Measurements from ENCODE around the gene GSTO1.
"Not testable (repeated sequence)": the region's sequence is repeated elsewhere in the genome, so short reads cannot be mapped to it uniquely, and the experiment has no call there.

Gene GSTO1

GRCh38 chr10:104242545-104242944 lies 12.1 kb upstream of the GSTO1 start:
- TF ChIP-seq ESRRG (CRISPR knock-in tag; IDR thresholded peaks at IDR 0.05), result no peak
- no peak for TF ChIP-seq ZNF70 (CRISPR knock-in tag; IDR thresholded peaks at IDR 0.05)
- TF ChIP-seq ZNF8 (CRISPR knock-in tag; IDR thresholded peaks at IDR 0.05), result no peak
- no peak for TF ChIP-seq ZFP3 (CRISPR knock-in tag; IDR thresholded peaks at IDR 0.05)
- no peak for TF ChIP-seq BACH2 (CRISPR knock-in tag; IDR thresholded peaks at IDR 0.05; ENCODE audit: borderline replicate concordance)
- TF ChIP-seq GLIS3 (CRISPR knock-in tag; IDR thresholded peaks at IDR 0.05), result no peak
- TF ChIP-seq SNAI2 (CRISPR knock-in tag; IDR thresholded peaks at IDR 0.05), result no peak
- no peak for TF ChIP-seq ARNTL (CRISPR knock-in tag; IDR thresholded peaks at IDR 0.05; ENCODE audit: borderline replicate concordance, low read depth)
- TF ChIP-seq ZNF565 (CRISPR knock-in tag; conservative IDR thresholded peaks at IDR 0.05; ENCODE audit: low read depth), result no peak
- no peak for TF ChIP-seq CSRNP3 (CRISPR knock-in tag; IDR thresholded peaks at IDR 0.05)
- TF ChIP-seq TOX (CRISPR knock-in tag; IDR thresholded peaks at IDR 0.05; ENCODE audit: borderline replicate concordance), result no peak
- TF ChIP-seq ZC3H10 (CRISPR knock-in tag; IDR thresholded peaks at IDR 0.05), result no peak
- TF ChIP-seq RARB (CRISPR knock-in tag; IDR thresholded peaks at IDR 0.05), result no peak
- ATAC-seq, result no peak

- ATAC-seq, result not testable (repeated sequence)
Measured at GRCh38 chr10:104243009-104243408, 11.7 kb upstream of the GSTO1 start.

DNA sequence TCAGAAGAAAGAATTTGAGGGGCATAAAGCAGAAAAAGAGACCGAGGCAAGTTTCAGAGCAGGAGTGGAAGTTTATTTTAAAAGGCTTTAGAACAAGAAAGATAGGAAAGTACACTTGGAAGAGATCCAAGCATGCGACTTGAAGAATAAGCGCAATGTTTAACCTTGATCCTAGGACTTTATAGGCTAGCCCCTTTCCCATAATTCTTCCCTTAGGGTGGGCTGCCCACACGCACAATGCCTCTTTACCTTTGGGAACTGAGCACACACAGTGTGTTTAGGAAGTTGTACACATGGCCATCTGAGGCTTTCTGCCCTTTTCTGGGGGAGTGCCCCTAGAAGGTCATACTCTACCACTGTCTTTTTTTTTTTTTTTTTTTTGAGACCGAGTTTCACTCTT lies 11.2 kb upstream of the GSTO1 start:
- no peak for ATAC-seq

More for the DNA sequence above, 11.2 kb upstream of the GSTO1 start:
- TF ChIP-seq, protein P1, sequence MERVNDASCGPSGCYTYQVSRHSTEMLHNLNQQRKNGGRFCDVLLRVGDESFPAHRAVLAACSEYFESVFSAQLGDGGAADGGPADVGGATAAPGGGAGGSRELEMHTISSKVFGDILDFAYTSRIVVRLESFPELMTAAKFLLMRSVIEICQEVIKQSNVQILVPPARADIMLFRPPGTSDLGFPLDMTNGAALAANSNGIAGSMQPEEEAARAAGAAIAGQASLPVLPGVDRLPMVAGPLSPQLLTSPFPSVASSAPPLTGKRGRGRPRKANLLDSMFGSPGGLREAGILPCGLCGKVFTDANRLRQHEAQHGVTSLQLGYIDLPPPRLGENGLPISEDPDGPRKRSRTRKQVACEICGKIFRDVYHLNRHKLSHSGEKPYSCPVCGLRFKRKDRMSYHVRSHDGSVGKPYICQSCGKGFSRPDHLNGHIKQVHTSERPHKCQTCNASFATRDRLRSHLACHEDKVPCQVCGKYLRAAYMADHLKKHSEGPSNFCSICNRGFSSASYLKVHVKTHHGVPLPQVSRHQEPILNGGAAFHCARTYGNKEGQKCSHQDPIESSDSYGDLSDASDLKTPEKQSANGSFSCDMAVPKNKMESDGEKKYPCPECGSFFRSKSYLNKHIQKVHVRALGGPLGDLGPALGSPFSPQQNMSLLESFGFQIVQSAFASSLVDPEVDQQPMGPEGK (CRISPR knock-in tag; IDR thresholded peaks at IDR 0.05; ENCODE audit: borderline replicate concordance), result no peak
- TF ChIP-seq ZNF70 (CRISPR knock-in tag; IDR thresholded peaks at IDR 0.05) (no peak), RARB (CRISPR knock-in tag; IDR thresholded peaks at IDR 0.05) (no peak), ZC3H10 (CRISPR knock-in tag; IDR thresholded peaks at IDR 0.05) (no peak), ZNF565 (CRISPR knock-in tag; conservative IDR thresholded peaks at IDR 0.05; ENCODE audit: low read depth) (no peak), ARNTL (CRISPR knock-in tag; IDR thresholded peaks at IDR 0.05; ENCODE audit: borderline replicate concordance, low read depth) (no peak), BACH2 (CRISPR knock-in tag; IDR thresholded peaks at IDR 0.05; ENCODE audit: borderline replicate concordance) (no peak), TOX (CRISPR knock-in tag; IDR thresholded peaks at IDR 0.05; ENCODE audit: borderline replicate concordance) (no peak), PPARA (CRISPR knock-in tag; IDR thresholded peaks at IDR 0.05; ENCODE audit: borderline replicate concordance) (no peak), CSDC2 (CRISPR knock-in tag; IDR thresholded peaks at IDR 0.05) (no peak), CSRNP3 (CRISPR knock-in tag; IDR thresholded peaks at IDR 0.05) (no peak), ZNF8 (CRISPR knock-in tag; IDR thresholded peaks at IDR 0.05) (no peak), ESRRG (CRISPR knock-in tag; IDR thresholded peaks at IDR 0.05) (no peak), ZFP30 (CRISPR knock-in tag; IDR thresholded peaks at IDR 0.05) (no peak), SNAI2 (CRISPR knock-in tag; IDR thresholded peaks at IDR 0.05) (no peak), TCF4 (CRISPR knock-in tag; IDR thresholded peaks at IDR 0.05; ENCODE audit: borderline replicate concordance) (no peak), GLIS3 (CRISPR knock-in tag; IDR thresholded peaks at IDR 0.05) (no peak)
- TF ChIP-seq, protein P2, sequence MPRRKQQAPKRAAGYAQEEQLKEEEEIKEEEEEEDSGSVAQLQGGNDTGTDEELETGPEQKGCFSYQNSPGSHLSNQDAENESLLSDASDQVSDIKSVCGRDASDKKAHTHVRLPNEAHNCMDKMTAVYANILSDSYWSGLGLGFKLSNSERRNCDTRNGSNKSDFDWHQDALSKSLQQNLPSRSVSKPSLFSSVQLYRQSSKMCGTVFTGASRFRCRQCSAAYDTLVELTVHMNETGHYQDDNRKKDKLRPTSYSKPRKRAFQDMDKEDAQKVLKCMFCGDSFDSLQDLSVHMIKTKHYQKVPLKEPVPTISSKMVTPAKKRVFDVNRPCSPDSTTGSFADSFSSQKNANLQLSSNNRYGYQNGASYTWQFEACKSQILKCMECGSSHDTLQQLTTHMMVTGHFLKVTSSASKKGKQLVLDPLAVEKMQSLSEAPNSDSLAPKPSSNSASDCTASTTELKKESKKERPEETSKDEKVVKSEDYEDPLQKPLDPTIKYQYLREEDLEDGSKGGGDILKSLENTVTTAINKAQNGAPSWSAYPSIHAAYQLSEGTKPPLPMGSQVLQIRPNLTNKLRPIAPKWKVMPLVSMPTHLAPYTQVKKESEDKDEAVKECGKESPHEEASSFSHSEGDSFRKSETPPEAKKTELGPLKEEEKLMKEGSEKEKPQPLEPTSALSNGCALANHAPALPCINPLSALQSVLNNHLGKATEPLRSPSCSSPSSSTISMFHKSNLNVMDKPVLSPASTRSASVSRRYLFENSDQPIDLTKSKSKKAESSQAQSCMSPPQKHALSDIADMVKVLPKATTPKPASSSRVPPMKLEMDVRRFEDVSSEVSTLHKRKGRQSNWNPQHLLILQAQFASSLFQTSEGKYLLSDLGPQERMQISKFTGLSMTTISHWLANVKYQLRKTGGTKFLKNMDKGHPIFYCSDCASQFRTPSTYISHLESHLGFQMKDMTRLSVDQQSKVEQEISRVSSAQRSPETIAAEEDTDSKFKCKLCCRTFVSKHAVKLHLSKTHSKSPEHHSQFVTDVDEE (CRISPR knock-in tag; IDR thresholded peaks at IDR 0.05), result no peak
- TF ChIP-seq, protein P3, sequence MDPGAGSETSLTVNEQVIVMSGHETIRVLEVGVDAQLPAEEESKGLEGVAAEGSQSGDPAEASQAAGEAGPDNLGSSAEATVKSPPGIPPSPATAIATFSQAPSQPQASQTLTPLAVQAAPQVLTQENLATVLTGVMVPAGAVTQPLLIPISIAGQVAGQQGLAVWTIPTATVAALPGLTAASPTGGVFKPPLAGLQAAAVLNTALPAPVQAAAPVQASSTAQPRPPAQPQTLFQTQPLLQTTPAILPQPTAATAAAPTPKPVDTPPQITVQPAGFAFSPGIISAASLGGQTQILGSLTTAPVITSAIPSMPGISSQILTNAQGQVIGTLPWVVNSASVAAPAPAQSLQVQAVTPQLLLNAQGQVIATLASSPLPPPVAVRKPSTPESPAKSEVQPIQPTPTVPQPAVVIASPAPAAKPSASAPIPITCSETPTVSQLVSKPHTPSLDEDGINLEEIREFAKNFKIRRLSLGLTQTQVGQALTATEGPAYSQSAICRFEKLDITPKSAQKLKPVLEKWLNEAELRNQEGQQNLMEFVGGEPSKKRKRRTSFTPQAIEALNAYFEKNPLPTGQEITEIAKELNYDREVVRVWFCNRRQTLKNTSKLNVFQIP (CRISPR knock-in tag; IDR thresholded peaks at IDR 0.05; ENCODE audit: borderline replicate concordance, low read depth), result no peak
- TF ChIP-seq, protein P4, sequence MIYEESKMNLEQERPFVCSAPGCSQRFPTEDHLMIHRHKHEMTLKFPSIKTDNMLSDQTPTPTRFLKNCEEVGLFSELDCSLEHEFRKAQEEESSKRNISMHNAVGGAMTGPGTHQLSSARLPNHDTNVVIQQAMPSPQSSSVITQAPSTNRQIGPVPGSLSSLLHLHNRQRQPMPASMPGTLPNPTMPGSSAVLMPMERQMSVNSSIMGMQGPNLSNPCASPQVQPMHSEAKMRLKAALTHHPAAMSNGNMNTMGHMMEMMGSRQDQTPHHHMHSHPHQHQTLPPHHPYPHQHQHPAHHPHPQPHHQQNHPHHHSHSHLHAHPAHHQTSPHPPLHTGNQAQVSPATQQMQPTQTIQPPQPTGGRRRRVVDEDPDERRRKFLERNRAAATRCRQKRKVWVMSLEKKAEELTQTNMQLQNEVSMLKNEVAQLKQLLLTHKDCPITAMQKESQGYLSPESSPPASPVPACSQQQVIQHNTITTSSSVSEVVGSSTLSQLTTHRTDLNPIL (CRISPR knock-in tag; IDR thresholded peaks at IDR 0.05; ENCODE audit: low read depth), result no peak
